Ovary (tissue), 3 donors: ENCODE results near the gene FUT6.

Experiments
- CTCF ChIP-seq, 3 donors: fragments of 450-650 bp in 2 of 3; fragments of 200-600 bp in 1 of 3; IDR thresholded peaks; one replicate each; pipeline versions ENCODE4 v1.5.1 to v1.8.0; 2016 to 2022; ENCODE audit warnings: antibody characterized with exemption in 3 of 3, mild to moderate bottlenecking in 1 of 3
- POLR2A ChIP-seq: fragments of 450-650 bp; IDR thresholded peaks from one replicate; pipeline ENCODE4 v1.6.1; 2017; ENCODE audit warnings: antibody characterized with exemption, mild to moderate bottlenecking, moderate library complexity
- donor health status: DM: no; HTN: no; CAD: no.

- TF ChIP-seq CTCF (IDR thresholded peaks at IDR 0.05) (no peak), POLR2A (no peak)
Observed at GRCh38 chr19:5829567-5830310, 9.8 kb downstream of the FUT6 start.
